NT2/D1 (cell line): Measurements from ENCODE around the gene CTSL.

Source experiments
- YY1 ChIP-seq: IDR thresholded peaks from 2 replicates; pipeline ENCODE4 v1.6.1; 2011; ENCODE audit not compliant: insufficient read length, insufficient read depth
- ZNF274 ChIP-seq: IDR thresholded peaks from 2 replicates; pipeline ENCODE4 v1.6.1; 2011; ENCODE audit warnings: mild to moderate bottlenecking, low read depth, low read length

DNA sequence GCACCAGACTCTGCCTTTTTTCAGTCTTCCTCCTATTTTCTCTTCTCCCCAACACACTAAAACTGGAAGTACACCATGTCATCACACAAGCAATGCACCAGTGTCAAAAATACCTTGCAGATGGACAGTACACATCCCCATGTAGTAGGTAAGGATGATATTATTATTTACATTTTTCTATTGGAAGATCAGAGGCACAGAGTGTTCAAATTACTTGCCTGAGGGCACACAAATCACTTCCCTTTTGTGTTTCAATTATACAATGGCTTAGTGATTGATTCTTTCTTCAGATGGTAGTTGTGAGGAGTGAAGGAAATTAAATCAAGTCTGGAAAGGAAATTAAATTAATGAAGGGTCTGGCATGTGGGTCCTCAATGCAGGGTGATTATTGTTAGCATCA, 39.6 kb downstream of the CTSL start:
- TF ChIP-seq YY1 (no peak), ZNF274 (no peak)
